HepG2 (cell line): ENCODE results near the gene ZNF155. TPM values are rescaled to one million over a fixed set of nuclear protein-coding genes. Genes with fewer than 3 reads are reported as not detected.
A peak's percentile ranks its signal among the peaks of the same experiment; 100 is the strongest.

Experiments
- ARNTL ChIP-seq: sonication (generic); formaldehyde crosslinking; IDR thresholded peaks from 2 replicates; pipeline ENCODE4 v1.4.0; 2020; ENCODE audit warnings: mild to moderate bottlenecking, missing genetic modification reagents
- E2F5 ChIP-seq: sonication (generic); formaldehyde crosslinking; conservative IDR thresholded peaks from 2 replicates; pipeline ENCODE4 v1.4.0; 2020; ENCODE audit warnings: missing genetic modification reagents
- FOXA3 ChIP-seq: IDR thresholded peaks from 2 replicates; pipeline ENCODE4 v1.6.1; 2016; ENCODE audit warnings: missing genetic modification reagents, missing compliant biosample characterization
- IKZF5 ChIP-seq: IDR thresholded peaks from 2 replicates; pipeline ENCODE4 v1.6.1; 2018; ENCODE audit warnings: missing genetic modification reagents, mild to moderate bottlenecking, missing compliant biosample characterization
- KIAA2018 ChIP-seq: sonication (generic); formaldehyde crosslinking; IDR thresholded peaks from 2 replicates; pipeline ENCODE4 v1.5.0; 2020; ENCODE audit warnings: mild to moderate bottlenecking, missing genetic modification reagents, borderline replicate concordance
- MTA3 ChIP-seq: sonication (generic); formaldehyde crosslinking; IDR thresholded peaks from 2 replicates; pipeline ENCODE4 v1.4.0; 2020; ENCODE audit warnings: missing genetic modification reagents
- NRL ChIP-seq: sonication (generic); formaldehyde crosslinking; IDR thresholded peaks from 2 replicates; pipeline ENCODE4 v1.5.0; 2020; ENCODE audit warnings: missing genetic modification reagents, mild to moderate bottlenecking, moderate library complexity, borderline replicate concordance
- POGZ ChIP-seq: sonication (generic); formaldehyde crosslinking; IDR thresholded peaks from 2 replicates; pipeline ENCODE4 v1.4.0; 2020; ENCODE audit warnings: mild to moderate bottlenecking, missing genetic modification reagents
- SOX5 ChIP-seq: IDR thresholded peaks from 2 replicates; pipeline ENCODE4 v1.6.1; 2016; ENCODE audit warnings: borderline replicate concordance
- SP2 ChIP-seq: sonication (generic); formaldehyde crosslinking; IDR thresholded peaks from 2 replicates; pipeline ENCODE4 v1.5.1; 2020; ENCODE audit warnings: mild to moderate bottlenecking, missing genetic modification reagents
- XRCC5 ChIP-seq: fragments of 200-400 bp; formaldehyde crosslinking; optimal IDR thresholded peaks from 2 replicates; pipeline ENCODE3; 2017; ENCODE audit warnings: mild to moderate bottlenecking, low read length
- ZBTB49 ChIP-seq: sonication (generic); formaldehyde crosslinking; IDR thresholded peaks from 2 replicates; pipeline ENCODE4 v1.4.0; 2020; ENCODE audit warnings: missing genetic modification reagents, borderline replicate concordance
- ZNF232 ChIP-seq: sonication (generic); formaldehyde crosslinking; IDR thresholded peaks from 2 replicates; pipeline ENCODE4 v1.4.0; 2020; ENCODE audit warnings: missing genetic modification reagents, borderline replicate concordance
- ZNF430 ChIP-seq: sonication (generic); formaldehyde crosslinking; IDR thresholded peaks from 2 replicates; pipeline ENCODE4 v1.9.0; 2021; ENCODE audit warnings: mild to moderate bottlenecking, missing genetic modification reagents
- ZNF44 ChIP-seq: sonication (generic); formaldehyde crosslinking; IDR thresholded peaks from 2 replicates; pipeline ENCODE4 v1.5.1; 2020; ENCODE audit warnings: mild to moderate bottlenecking, missing genetic modification reagents
- ZNF441 ChIP-seq: sonication (generic); formaldehyde crosslinking; IDR thresholded peaks from 2 replicates; pipeline ENCODE4 v1.7.0; 2021; ENCODE audit warnings: missing genetic modification reagents, borderline replicate concordance
- ZNF510 ChIP-seq: sonication (generic); formaldehyde crosslinking; IDR thresholded peaks from 2 replicates; pipeline ENCODE4 v1.4.0; 2020; ENCODE audit warnings: low read depth, mild to moderate bottlenecking, missing genetic modification reagents
- polyA plus RNA-seq, 8 experiments: library from polyadenylated mRNA; depleted of rRNA in 3 of 8; stranded (reverse) in 7 of 8; unstranded in 1 of 8; fragments of >200 nt; fragmentation: Illumina TruSeq in 4 of 8; extraction: Trizol in 4 of 8; gene quantifications; 2 replicates each; pipeline versions ENCODE4 v1.2.1 to v1.2.3, GENCODE V29; 2011 to 2016; ENCODE audit warnings: low read depth in 4 of 8, missing spikeins in 1 of 8, mixed read lengths in 1 of 8; ENCODE audit not compliant: insufficient read depth in 1 of 8
- total RNA-seq, 5 experiments: library from RNA; depleted of rRNA; stranded (reverse); fragments of >200 nt; fragmentation: Illumina TruSeq; extraction: Trizol; gene quantifications; 2 replicates each; pipeline ENCODE4 v1.2.3, GENCODE V29; 2016; ENCODE audit warnings: low read depth in 1 of 5

Gene ZNF155
- total and polyA plus RNA-seq, 2 of the 13 experiments (the other 11 are each of a cell fraction or from before 2014, with no cell fraction given) = 2.5 to 3.6 TPM

DNA sequence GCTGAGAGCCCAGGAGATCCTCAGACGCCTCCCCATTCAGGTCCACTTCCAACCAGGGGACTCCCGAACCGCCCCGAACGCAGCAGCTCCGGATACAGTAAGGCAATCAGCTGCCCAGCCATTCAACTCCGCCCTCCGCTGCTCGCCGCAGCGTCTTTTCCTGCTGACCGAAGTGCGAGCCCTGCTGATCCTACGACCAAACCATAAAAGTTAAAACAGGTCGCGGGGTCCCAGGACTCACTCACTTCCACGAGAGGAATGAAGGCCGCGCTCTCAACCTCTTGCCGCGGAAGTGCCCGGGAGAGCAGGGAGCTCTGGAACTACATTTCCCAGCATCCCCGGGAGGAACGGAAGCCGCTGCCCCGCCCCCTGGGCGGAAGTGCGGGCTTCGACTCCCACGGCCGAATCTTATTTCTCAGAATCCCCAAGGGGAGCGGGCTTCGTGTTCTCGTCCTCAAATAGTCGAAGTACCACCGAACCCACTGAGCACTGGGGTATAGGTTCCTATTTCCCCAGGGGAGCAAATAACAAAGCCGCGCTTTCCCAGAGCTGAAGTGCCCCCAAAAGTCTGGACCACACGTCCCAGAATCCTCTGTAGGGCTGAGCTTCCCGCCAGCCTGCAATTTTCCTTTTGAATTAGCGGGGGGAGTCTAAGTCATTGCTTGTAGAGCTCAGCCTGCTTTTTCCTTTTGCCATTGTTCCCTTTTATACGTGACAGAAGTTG is 48.8 kb upstream of the ZNF155 start, which contains the start of gene ZNF45 (continued):
- TF ChIP-seq ARNTL (CRISPR knock-in tag) (no peak; the same call in 1 of the 2 replicates), ZNF441 (CRISPR knock-in tag) (0 out of 2 replicates have a peak, but pooled peaks have one; percentile 67), KIAA2018 (no peak), E2F5 (peak; percentile 83), SOX5 (CRISPR knock-in tag) (no peak), ZBTB49 (no peak), ZNF430 (peak; percentile 70), POGZ (CRISPR knock-in tag) (peak; percentile 46; the same call in 1 of the 2 replicates), IKZF5 (CRISPR knock-in tag) (peak; percentile 44; the same call in 1 of the 2 replicates), MTA3 (CRISPR knock-in tag) (no peak), SP2 (peak; percentile 68), XRCC5 (peak; percentile 79), NRL (CRISPR knock-in tag) (peak; percentile 77; the same call in 1 of the 2 replicates), ZNF232 (0 out of 2 replicates have a peak, but pooled peaks have one; percentile 33), ZNF510 (CRISPR knock-in tag) (no peak; the same call in 1 of the 2 replicates), ZNF44 (CRISPR knock-in tag) (no peak), FOXA3 (CRISPR knock-in tag) (peak; percentile 42)
